Cardiac muscle cell (in vitro differentiated cells and primary cell): ENCODE measurements around the gene NDNF. TPM values are rescaled to one million over a fixed set of nuclear protein-coding genes. Genes with fewer than 3 reads are reported as not detected.

Experiments
- DNase-seq, 2 donors: peaks; one replicate each; pipeline versions ENCODE4 v3.0.0 to v3.0.0-alpha.2; 2010 to 2017; ENCODE audit warnings: low read depth in 1 of 2, low spot score in 1 of 2
- H3K27ac ChIP-seq: fragments of 200-600 bp; sonication (generic); 2 replicates; pipeline ENCODE4 v1.5.1; 2016
- H3K27me3 ChIP-seq: fragments of 200-600 bp; sonication (generic); 2 replicates; pipeline ENCODE4 v1.6.0; 2016; ENCODE audit warnings: control low read depth
- H3K36me3 ChIP-seq: fragments of 200-600 bp; sonication (generic); 2 replicates; pipeline ENCODE4 v1.5.1; 2016; ENCODE audit warnings: control low read depth
- H3K4me1 ChIP-seq: fragments of 200-600 bp; sonication (generic); 2 replicates; pipeline ENCODE4 v1.8.1; 2017; ENCODE audit warnings: low read depth, mild to moderate bottlenecking, mixed run types
- H3K4me3 ChIP-seq: fragments of 200-600 bp; sonication (generic); 2 replicates; pipeline ENCODE4 v1.5.1; 2016; ENCODE audit warnings: mild to moderate bottlenecking
- H3K9me3 ChIP-seq: fragments of 200-600 bp; sonication (generic); 2 replicates; pipeline ENCODE4 v1.5.1; 2017; ENCODE audit warnings: low read depth, mild to moderate bottlenecking, control low read depth
- CTCF ChIP-seq: IDR thresholded peaks from 2 replicates; pipeline ENCODE4 v1.5.1; 2012; ENCODE audit warnings: low read depth, mild to moderate bottlenecking, low read length
- polyA plus RNA-seq: library from polyadenylated mRNA; unstranded; fragments of >200 nt; fragmentation: Nextera tagmentation; extraction: Ambion mirVana; gene quantifications from 2 replicates; pipeline ENCODE4 v1.2.1, GENCODE V29; 2016
- total RNA-seq: library from RNA; depleted of rRNA; stranded (reverse); fragments of >200 nt; gene quantifications from 2 replicates; pipeline ENCODE4 v1.2.3, GENCODE V29; 2016

NDNF gene
- total RNA-seq = 4.8 and 9.3 TPM in 2 replicates
- polyA plus RNA-seq = 2.6 and 9.3 TPM in 2 replicates

GRCh38 chr4:121072224-121073003, at the start of gene NDNF:
Gene NDNF (minus strand): TSS chr4:121072535. CDS start chr4:121045837, 26,698 bp downstream.
- Histone ChIP-seq H3K4me1 (peaks cover 6% of the 10 kb centered on the region), H3K4me3 (peak within 1 kb of the TSS; percentile 71), H3K27ac (no peak within 1 kb of the TSS), H3K9me3 (no peaks in the 10 kb centered on the region), H3K27me3 (peaks cover 5% of the 10 kb centered on the region), H3K36me3 (no peaks in the 10 kb centered on the region)
- DNase-seq = peak; percentile 47 to 79
- TF ChIP-seq CTCF = no peak

- DNase-seq = no peak
- Histone ChIP-seq H3K4me3 (no peak overlapping the region), H3K27me3 (no peaks in the 10 kb centered on the region), H3K36me3 (no peaks in the 10 kb centered on the region), H3K4me1 (no peaks in the 10 kb centered on the region), H3K27ac (no peak overlapping the region), H3K9me3 (no peaks in the 10 kb centered on the region)
- TF ChIP-seq CTCF = no peak
Measured at GRCh38 chr4:121119715-121120114, 47.4 kb upstream of the NDNF start.

- TF ChIP-seq CTCF = no peak
- Histone ChIP-seq H3K36me3 (no peaks in the 10 kb centered on the region), H3K4me1 (no peaks in the 10 kb centered on the region), H3K4me3 (no peak overlapping the region), H3K27ac (no peak overlapping the region), H3K9me3 (no peaks in the 10 kb centered on the region), H3K27me3 (no peaks in the 10 kb centered on the region)
- no peak for DNase-seq
Measured at GRCh38 chr4:121118344-121118743, 46.0 kb upstream of the NDNF start.

GRCh38 chr4:121114756-121115155, 42.4 kb upstream of the NDNF start:
- no peak overlapping the region for H3K27ac ChIP-seq
- DNase-seq = no peak
- H3K9me3 ChIP-seq = no peaks in the 10 kb centered on the region
- no peaks in the 10 kb centered on the region for H3K4me1 ChIP-seq
- no peak overlapping the region for H3K4me3 ChIP-seq
- no peaks in the 10 kb centered on the region for H3K27me3 ChIP-seq
- no peak for TF ChIP-seq CTCF
- no peaks in the 10 kb centered on the region for H3K36me3 ChIP-seq

GRCh38 chr4:121112530-121112929, 40.2 kb upstream of the NDNF start:
- peak; percentile 43 for TF ChIP-seq CTCF
- Histone ChIP-seq H3K4me1 (no peaks in the 10 kb centered on the region), H3K4me3 (no peak overlapping the region), H3K9me3 (no peaks in the 10 kb centered on the region), H3K27ac (no peak overlapping the region), H3K36me3 (no peaks in the 10 kb centered on the region), H3K27me3 (no peaks in the 10 kb centered on the region)
- no peak for DNase-seq
